MM.1S (cell line): Measurements from ENCODE around the gene ICAM1.

Experiments
- CTCF ChIP-seq: fragments of 300-600 bp; sonication (generic); IDR thresholded peaks from 2 replicates; pipeline ENCODE4 v1.5.1; 2016; ENCODE audit warnings: antibody characterized with exemption, low read length, mixed read lengths
- EZH2 ChIP-seq: fragments of 300-600 bp; sonication (generic); optimal IDR thresholded peaks from 2 replicates; pipeline ENCODE3; 2017; ENCODE audit warnings: low read depth, mild to moderate bottlenecking, antibody characterized with exemption, low read length, mixed read lengths
- EZH2phosphoT487 ChIP-seq: fragments of 300-600 bp; sonication (generic); IDR thresholded peaks from 2 replicates; pipeline ENCODE4 v1.6.1; 2018; ENCODE audit warnings: antibody characterized with exemption, low read length

- TF ChIP-seq CTCF (no peak), EZH2 (no peak), EZH2phosphoT487 (no peak)
Measured at GRCh38 chr19:10262771-10263170, 8.1 kb upstream of the ICAM1 start.
